Measurements from ENCODE around the gene PSMA5. TPM values are rescaled to one million over a fixed set of nuclear protein-coding genes. Genes with fewer than 3 reads are reported as not detected.

Gene PSMA5
- total RNA-seq, 1 experiment from 2014 or later = 150 TPM

GRCh38 chr1:109391626-109392025 lies 34.6 kb downstream of the PSMA5 start (continued):
- TF ChIP-seq PRDM15 (CRISPR knock-in tag; IDR thresholded peaks at IDR 0.05) (no peak), IRF2 (CRISPR knock-in tag; IDR thresholded peaks at IDR 0.05; ENCODE audit: borderline replicate concordance, low read depth) (no peak), ZNF425 (CRISPR knock-in tag; conservative IDR thresholded peaks at IDR 0.05) (no peak), E2F5 (CRISPR knock-in tag; IDR thresholded peaks at IDR 0.05) (no peak), ELF4 (CRISPR knock-in tag; IDR thresholded peaks at IDR 0.05; ENCODE audit: low read depth) (no peak), HMGXB4 (CRISPR knock-in tag; IDR thresholded peaks at IDR 0.05) (no peak), JUN (CRISPR knock-in tag; IDR thresholded peaks at IDR 0.05) (no peak), ZBTB43 (CRISPR knock-in tag; IDR thresholded peaks at IDR 0.05) (no peak), RORB (CRISPR knock-in tag; IDR thresholded peaks at IDR 0.05) (no peak), ETV6 (CRISPR knock-in tag; IDR thresholded peaks at IDR 0.05) (no peak), TEAD1 (CRISPR knock-in tag; IDR thresholded peaks at IDR 0.05) (no peak), ZNF219 (CRISPR knock-in tag; IDR thresholded peaks at IDR 0.05; ENCODE audit: borderline replicate concordance) (no peak), MYBL2 (CRISPR knock-in tag; IDR thresholded peaks at IDR 0.05) (no peak), GRHL2 (CRISPR knock-in tag; IDR thresholded peaks at IDR 0.05; ENCODE audit: insufficient replicate concordance, severe bottlenecking) (no peak), GABPB1 (CRISPR knock-in tag; IDR thresholded peaks at IDR 0.05) (no peak), NR2C2 (CRISPR knock-in tag; IDR thresholded peaks at IDR 0.05) (no peak), FOXP1 (CRISPR knock-in tag; IDR thresholded peaks at IDR 0.05; ENCODE audit: borderline replicate concordance) (no peak), ZNF138 (CRISPR knock-in tag; conservative IDR thresholded peaks at IDR 0.05) (no peak), USF1 (CRISPR knock-in tag; IDR thresholded peaks at IDR 0.05) (no peak)

Data from WTC11 (cell line).